GM12878 (cell line): Measurements from ENCODE around the gene SOWAHD. TPM values are rescaled to one million over a fixed set of nuclear protein-coding genes. Genes with fewer than 3 reads are reported as not detected.

ENCODE experiments used
- ATAC-seq: fragments of 200-7000 bp; cut with Tn5 transposase; 3 replicates; pipeline ENCODE4 v1.9.1; 2020; ENCODE audit warnings: mild to moderate bottlenecking, moderate library complexity
- BruUV-seq: library from RNA; stranded (reverse); fragments of 400-500 nt; replicated peaks from 2 replicates; lab custom pipeline; 2021; lab: Mats Ljungman, UMichigan
- CTCF ChIA-PET: fragments of 300-600 bp; sonication (Branson Sonifier 250); formaldehyde crosslinking; extraction: SDS; loops from one replicate; lab custom pipeline; 2021; ENCODE audit warnings: inconsistent platforms; lab: Yijun Ruan, JAX
- POLR2A ChIA-PET: fragments of 350-600 bp; formaldehyde crosslinking; extraction: SDS; loops from one replicate; lab custom pipeline; 2021; ENCODE audit warnings: inconsistent platforms; lab: Charles Lee
- RAD21 ChIA-PET: fragments of 300-600 bp; sonication (Branson Sonifier 250); formaldehyde crosslinking; loops from one replicate; lab custom pipeline; 2023; ENCODE audit warnings: antibody characterized with exemption; ENCODE audit not compliant: unreplicated experiment; lab: Charles Lee
- SMC1A ChIA-PET: fragments of 300-600 bp; sonication (Branson Sonifier 250); formaldehyde crosslinking; loops from one replicate; lab custom pipeline; 2023; ENCODE audit not compliant: unreplicated experiment, uncharacterized antibody; lab: Charles Lee
- DNase-seq: peaks from one replicate; pipeline ENCODE4 v3.0.0-alpha.2; 2011; ENCODE audit warnings: low read depth, low spot score
- FAIRE-seq: peaks from 3 replicates; lab custom pipeline; 2011; peaks lifted over from hg19 to GRCh38; lab: Jason Lieb, UNC
- H2AFZ ChIP-seq: 2 replicates; pipeline ENCODE4 v1.6.0; 2011; ENCODE audit warnings: low read depth, low read length, control low read depth; ENCODE audit not compliant: control insufficient read depth
- H3K27ac ChIP-seq: 2 replicates; pipeline ENCODE4 v1.5.1; 2011; ENCODE audit warnings: control low read depth; ENCODE audit not compliant: control insufficient read depth, insufficient read depth
- H3K27me3 ChIP-seq, 2 experiments: replicated peaks in 1 of 2; 2 replicates each; pipeline versions ENCODE4 v1.6.0 to v1.6.1; 2011; ENCODE audit warnings: low read length in 1 of 2; ENCODE audit not compliant: control insufficient read depth in 2 of 2, insufficient read depth in 2 of 2
- H3K36me3 ChIP-seq, 2 experiments: 2 replicates each; pipeline ENCODE4 v1.5.1; 2011; ENCODE audit warnings: low read length in 1 of 2; ENCODE audit not compliant: control insufficient read depth in 2 of 2, insufficient read depth in 2 of 2
- H3K4me1 ChIP-seq: 2 replicates; pipeline ENCODE4 v1.6.1; 2011; ENCODE audit warnings: mild to moderate bottlenecking, low read length, moderate library complexity, mixed read lengths; ENCODE audit not compliant: control insufficient read depth, insufficient read depth
- H3K4me2 ChIP-seq: 2 replicates; pipeline ENCODE4 v1.6.0; 2011; ENCODE audit warnings: control low read depth; ENCODE audit not compliant: control insufficient read depth, insufficient read depth
- H3K4me3 ChIP-seq: fragments of 200-600 bp; sonication (generic); 2 replicates; pipeline ENCODE4 v1.5.1; 2016
- H3K79me2 ChIP-seq: 2 replicates; pipeline ENCODE4 v1.6.0; 2011; ENCODE audit warnings: low read length; ENCODE audit not compliant: control insufficient read depth, insufficient read depth
- H3K9ac ChIP-seq: 2 replicates; pipeline ENCODE4 v1.8.0; 2011; ENCODE audit warnings: low read length, control low read depth, mixed read lengths; ENCODE audit not compliant: control insufficient read depth, insufficient read depth
- H3K9me3 ChIP-seq: replicated peaks from 3 replicates; pipeline ENCODE4 v1.5.1; 2011; ENCODE audit warnings: mild to moderate bottlenecking, low read length; ENCODE audit not compliant: control insufficient read depth, insufficient read depth
- H4K20me1 ChIP-seq: 2 replicates; pipeline ENCODE4 v1.6.0; 2011; ENCODE audit not compliant: control insufficient read depth, insufficient read depth
- EED ChIP-seq: sonication (generic); IDR thresholded peaks from 2 replicates; pipeline ENCODE4 v1.6.1; 2016; ENCODE audit warnings: antibody characterized with exemption, low read depth
- IRF4 ChIP-seq: IDR thresholded peaks from 2 replicates; pipeline ENCODE4 v1.6.1; 2011; ENCODE audit warnings: low read depth, low read length
- NFYA ChIP-seq: IDR thresholded peaks from 2 replicates; pipeline ENCODE4 v1.6.1; 2011; ENCODE audit warnings: low read depth, mild to moderate bottlenecking, low read length, improper control_type of control experiment, borderline replicate concordance
- WGBS: methylation state at CpG from one replicate; pipeline ENCODE4 v1.1.6; 2016; ENCODE audit warnings: low lambda C conversion rate; ENCODE audit not compliant: insufficient replicate concordance, insufficient coverage; ENCODE audit errors: missing lambda C conversion rate; 5-methylcytosine and 5-hydroxymethylcytosine counted together
- in situ Hi-C: fragments of 300-500 bp; cut with MboI; formaldehyde crosslinking; loops from 9 replicates; pipeline ENCODE4 v1.14.3; 2018; ENCODE audit warnings: mixed read lengths
- intact Hi-C: fragments of 100-400 bp; cut with micrococcal nuclease; formaldehyde crosslinking; loops from one replicate; pipeline ENCODE4 v1.14.2; 2022; ENCODE audit not compliant: unreplicated experiment
- polyA plus RNA-seq, 11 experiments: library from polyadenylated mRNA; depleted of rRNA in 4 of 11; unstranded in 6 of 11; stranded (reverse) in 5 of 11; fragments of >200 nt; fragmentation: Nextera tagmentation in 4 of 11; fragmentation: Illumina TruSeq in 1 of 11; extraction: Ambion mirVana in 4 of 11; extraction: Trizol in 1 of 11; gene quantifications; 1 replicate in 1 of 11; 2 replicates in 10 of 11; pipeline versions ENCODE4 v1.2.1 to v1.2.3, GENCODE V29; 2011 to 2016; ENCODE audit warnings: inconsistent platforms in 2 of 11, missing spikeins in 2 of 11, low read depth in 1 of 11
- total RNA-seq, 4 experiments: library from RNA; depleted of rRNA in 3 of 4; stranded (reverse); fragments of >200 nt in 3 of 4; fragmentation: Illumina TruSeq in 1 of 4; extraction: Trizol in 1 of 4; gene quantifications; 2 replicates each; pipeline versions ENCODE4 v1.2.1 to v1.2.3, GENCODE V29; 2013 to 2021
- TF ChIP-seq, protein P1 (sequence below): IDR thresholded peaks from 2 replicates; pipeline ENCODE4 v1.6.1; 2012; ENCODE audit warnings: mild to moderate bottlenecking, low read depth, low read length

Gene SOWAHD
- total and polyA plus RNA-seq, 10 of the 15 experiments (the other 5 are each of a cell fraction or from before 2014, with no cell fraction given), result 0.27 to 7.4 (median 2.6) TPM

GRCh38 chrX:119763181-119763580, 4.8 kb downstream of the SOWAHD start:
- DNase-seq (no peak), ATAC-seq (no peak), FAIRE-seq (no peak)
- H3K36me3 ChIP-seq, result no peaks in the 10 kb centered on the region
- no peak overlapping the region for H3K4me2 ChIP-seq
- no peaks in the 10 kb centered on the region for H3K27me3 ChIP-seq
- ChIA-PET SMC1A (interaction anchor here (0.7 to 4.1 kb wide), 4 partner anchors 9 to 247 kb away, joined by 3 to 35 read pairs (median 10); no protein-coding TSS in a partner anchor), RAD21 (interaction anchor here (0.8 to 12.8 kb wide), 6 partner anchors 8 to 34 kb away, joined by 3 to 128 read pairs (median 10); no protein-coding TSS in a partner anchor), CTCF (interaction anchor here (1.0 to 4.0 kb wide), 6 partner anchors 7 to 69 kb away, joined by 3 to 22 read pairs (median 5); no protein-coding TSS in a partner anchor), POLR2A (interaction anchor here (0.8 to 2.5 kb wide), 3 partner anchors 12 to 144 kb away, joined by 3 to 21 read pairs (median 3); no protein-coding TSS in a partner anchor)
- peaks cover 13% of the 10 kb centered on the region for H3K4me1 ChIP-seq
- no TSS peak for BruUV-seq
- TF ChIP-seq, protein P1, sequence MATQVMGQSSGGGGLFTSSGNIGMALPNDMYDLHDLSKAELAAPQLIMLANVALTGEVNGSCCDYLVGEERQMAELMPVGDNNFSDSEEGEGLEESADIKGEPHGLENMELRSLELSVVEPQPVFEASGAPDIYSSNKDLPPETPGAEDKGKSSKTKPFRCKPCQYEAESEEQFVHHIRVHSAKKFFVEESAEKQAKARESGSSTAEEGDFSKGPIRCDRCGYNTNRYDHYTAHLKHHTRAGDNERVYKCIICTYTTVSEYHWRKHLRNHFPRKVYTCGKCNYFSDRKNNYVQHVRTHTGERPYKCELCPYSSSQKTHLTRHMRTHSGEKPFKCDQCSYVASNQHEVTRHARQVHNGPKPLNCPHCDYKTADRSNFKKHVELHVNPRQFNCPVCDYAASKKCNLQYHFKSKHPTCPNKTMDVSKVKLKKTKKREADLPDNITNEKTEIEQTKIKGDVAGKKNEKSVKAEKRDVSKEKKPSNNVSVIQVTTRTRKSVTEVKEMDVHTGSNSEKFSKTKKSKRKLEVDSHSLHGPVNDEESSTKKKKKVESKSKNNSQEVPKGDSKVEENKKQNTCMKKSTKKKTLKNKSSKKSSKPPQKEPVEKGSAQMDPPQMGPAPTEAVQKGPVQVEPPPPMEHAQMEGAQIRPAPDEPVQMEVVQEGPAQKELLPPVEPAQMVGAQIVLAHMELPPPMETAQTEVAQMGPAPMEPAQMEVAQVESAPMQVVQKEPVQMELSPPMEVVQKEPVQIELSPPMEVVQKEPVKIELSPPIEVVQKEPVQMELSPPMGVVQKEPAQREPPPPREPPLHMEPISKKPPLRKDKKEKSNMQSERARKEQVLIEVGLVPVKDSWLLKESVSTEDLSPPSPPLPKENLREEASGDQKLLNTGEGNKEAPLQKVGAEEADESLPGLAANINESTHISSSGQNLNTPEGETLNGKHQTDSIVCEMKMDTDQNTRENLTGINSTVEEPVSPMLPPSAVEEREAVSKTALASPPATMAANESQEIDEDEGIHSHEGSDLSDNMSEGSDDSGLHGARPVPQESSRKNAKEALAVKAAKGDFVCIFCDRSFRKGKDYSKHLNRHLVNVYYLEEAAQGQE, result no peak
- TF ChIP-seq NFYA, result no peak
- no peak for TF ChIP-seq IRF4
- TF ChIP-seq EED, result no peak
- no peak overlapping the region for H3K4me3 ChIP-seq
- no peak overlapping the region for H3K9ac ChIP-seq
- in situ Hi-C loops (no loop called here), intact Hi-C loops (no loop called here)
- H4K20me1 ChIP-seq, result no peaks in the 10 kb centered on the region
- H3K27ac ChIP-seq, result no peak overlapping the region
- WGBS, result 59% methylated on average over 7 of the region's 7 CpGs
- no peaks in the 10 kb centered on the region; the same call in 1 of the 2 replicates for H3K79me2 ChIP-seq
- no peak overlapping the region for H2AFZ ChIP-seq
- no peaks in the 10 kb centered on the region; the same call in 2 of the 3 replicates for H3K9me3 ChIP-seq
